Right renal cortex interstitium (tissue), 3 donors: ENCODE measurements around the gene OR6V1. TPM values are rescaled to one million over a fixed set of nuclear protein-coding genes. Genes with fewer than 3 reads are reported as not detected.
"Not testable (repeated sequence)": the region's sequence is repeated elsewhere in the genome, so short reads cannot be mapped to it uniquely, and the experiment has no call there.

Source experiments
- DNase-seq, 3 donors: peaks; one replicate each; pipeline ENCODE4 v3.0.0-alpha.2; 2013; ENCODE audit warnings: low read depth in 3 of 3, low spot score in 2 of 3
- polyA plus RNA-seq, 3 donors: library from polyadenylated mRNA; unstranded; fragments of 120-200 nt; gene quantifications; one replicate each; pipeline ENCODE4 v1.2.1, GENCODE V29; 2013; ENCODE audit not compliant: insufficient read length in 3 of 3

Gene OR6V1
- polyA plus RNA-seq, 3 donors = not detected

- no peak for DNase-seq
These were observed 9.9 kb upstream of the OR6V1 start for GRCh38 chr7:143042159-143042789.

DNA sequence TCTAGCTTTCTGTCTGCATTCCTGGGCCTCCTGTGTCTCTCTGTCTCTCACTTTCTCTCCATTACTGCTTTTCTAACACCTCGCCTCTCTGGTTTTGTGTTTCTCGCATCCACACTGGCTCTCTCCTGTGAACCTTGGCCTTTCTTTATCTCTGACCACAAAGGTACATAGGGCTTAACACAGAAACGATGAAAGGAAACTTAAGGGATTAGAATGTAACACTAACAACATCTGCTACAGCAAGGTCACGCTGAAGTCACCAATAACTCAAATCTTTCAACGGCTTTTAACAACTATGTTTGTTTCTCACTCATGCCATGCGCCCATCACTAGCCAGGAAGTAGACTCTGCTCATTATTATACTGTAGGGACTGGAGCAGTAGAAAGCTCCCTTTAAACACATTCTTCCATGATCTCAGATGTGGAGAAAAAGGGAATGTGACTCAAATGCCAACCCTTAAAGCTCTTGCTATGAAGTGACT is 9.3 kb upstream of the OR6V1 start:
- no peak for DNase-seq

GRCh38 chr7:143043391-143043790 is 8.8 kb upstream of the OR6V1 start:
- DNase-seq = no peak

DNA sequence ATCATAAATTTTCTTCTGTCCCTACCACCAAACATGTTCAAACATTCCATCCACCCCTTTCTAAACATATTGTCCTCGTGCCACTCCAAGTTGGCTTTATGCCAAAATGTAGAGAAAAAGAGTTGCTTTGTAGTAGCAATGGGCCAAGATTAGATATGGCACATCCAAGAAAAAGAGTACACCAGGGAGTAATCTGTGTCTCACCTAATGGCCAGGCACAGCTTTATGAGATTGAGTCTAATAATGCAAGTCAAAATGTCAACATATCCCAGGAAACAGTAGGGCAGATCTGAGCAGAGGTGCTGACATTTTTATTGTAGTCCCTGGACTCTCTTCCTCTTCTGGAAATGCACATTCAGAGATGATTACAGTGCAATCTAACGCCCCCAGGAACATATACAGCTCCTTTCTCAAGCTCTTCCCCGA is 5.7 kb upstream of the OR6V1 start:
- no peak for DNase-seq

GRCh38 chr7:143047326-143047725 is 4.8 kb upstream of the OR6V1 start:
- DNase-seq = no peak

DNA sequence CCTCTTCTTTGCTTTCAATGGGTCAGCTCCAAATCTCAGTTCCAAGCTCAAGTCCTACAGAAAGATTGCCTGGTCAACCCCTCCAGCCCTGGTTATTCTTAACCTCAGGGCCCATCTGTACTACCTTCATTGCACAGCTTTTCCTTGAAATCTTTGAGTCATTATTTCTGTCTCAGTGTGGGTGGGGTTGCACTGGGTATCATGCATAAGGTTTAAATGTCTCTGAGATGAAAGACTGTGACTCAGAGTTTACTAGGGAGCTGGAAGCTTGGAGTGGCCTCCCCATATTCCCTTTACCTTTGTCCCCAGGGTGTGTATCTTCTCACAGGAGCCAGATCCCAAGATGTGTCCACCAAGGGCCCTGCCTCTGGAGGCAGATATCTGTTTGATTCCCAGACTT is 3.3 kb upstream of the OR6V1 start:
- DNase-seq = no peak

- DNase-seq = no peak
These were observed 2.8 kb upstream of the OR6V1 start for GRCh38 chr7:143049362-143049761.

- DNase-seq = peak in 1 of 3 donors; percentile 18
These were observed 1.2 kb upstream of the OR6V1 start for GRCh38 chr7:143050931-143051330.

GRCh38 chr7:143054621-143055020 is 2.5 kb downstream of the OR6V1 start:
- DNase-seq = no peak

DNA sequence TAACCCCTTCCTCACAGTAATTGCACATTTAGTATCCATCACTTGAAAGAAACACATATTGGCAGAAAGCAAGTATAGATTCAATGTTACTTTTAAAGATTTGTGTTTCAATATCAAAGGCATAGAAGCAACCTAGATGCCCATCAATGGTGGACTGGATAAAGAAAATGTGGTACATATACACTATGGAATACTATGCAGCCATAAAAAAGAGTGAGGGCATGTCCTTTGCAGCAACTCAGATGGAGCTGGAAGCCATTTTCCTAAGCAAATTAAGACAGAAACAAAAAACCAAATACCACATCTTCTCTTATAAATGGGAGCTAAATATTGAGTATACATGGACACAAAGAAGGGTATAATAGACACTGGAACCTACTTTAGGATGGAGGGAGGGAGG is 3.6 kb downstream of the OR6V1 start:
- no peak for DNase-seq

DNA sequence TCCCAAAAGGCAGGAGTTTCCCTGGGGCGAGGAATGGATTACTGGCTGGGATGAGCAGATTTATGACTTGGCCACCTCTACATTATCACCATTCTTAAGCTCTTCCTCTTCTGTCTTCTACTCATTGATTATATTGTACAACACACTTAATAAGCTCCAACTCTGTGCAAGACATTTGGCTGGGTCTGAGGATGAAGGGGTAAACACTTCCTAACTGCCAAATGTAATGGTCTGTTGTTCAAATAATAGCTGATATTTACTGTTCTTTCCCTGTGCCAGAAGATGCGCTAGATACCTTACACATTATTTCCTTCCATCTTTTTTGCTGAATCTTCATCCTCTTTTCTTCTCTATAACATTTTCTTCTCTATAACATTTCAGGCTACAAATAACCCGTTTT is 11.6 kb downstream of the OR6V1 start:
- DNase-seq = no peak

GRCh38 chr7:143068446-143068845 is 16.3 kb downstream of the OR6V1 start:
- DNase-seq = no peak

- no peak for DNase-seq
These were observed 17.9 kb downstream of the OR6V1 start for GRCh38 chr7:143069912-143070500.

- no peak for DNase-seq
These were observed 21.4 kb downstream of the OR6V1 start for GRCh38 chr7:143073556-143073955.

DNA sequence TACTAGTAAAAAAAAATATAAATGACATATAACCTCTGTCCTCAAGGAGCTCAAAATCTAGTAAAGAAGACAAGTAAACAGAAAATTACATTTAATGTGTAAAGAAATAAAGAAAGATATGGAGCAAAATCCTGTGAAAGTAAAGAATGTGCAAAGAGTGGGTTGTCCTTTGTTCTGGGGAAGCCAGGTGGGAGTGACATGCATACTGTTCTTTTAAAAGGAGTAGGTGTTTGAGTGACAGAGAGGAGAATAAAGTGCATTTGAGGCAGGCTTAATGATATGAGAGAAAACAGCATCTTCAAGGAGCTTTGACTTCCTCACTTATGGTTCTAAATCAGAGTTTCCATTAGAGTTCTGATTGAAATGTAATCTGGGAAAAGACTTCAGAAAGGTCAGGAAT is 22.0 kb downstream of the OR6V1 start:
- no peak for DNase-seq

- DNase-seq = no peak
These were observed 33.0 kb downstream of the OR6V1 start for GRCh38 chr7:143085109-143085508.

GRCh38 chr7:143085610-143086009 is 33.5 kb downstream of the OR6V1 start:
- not testable (repeated sequence) for DNase-seq

DNA sequence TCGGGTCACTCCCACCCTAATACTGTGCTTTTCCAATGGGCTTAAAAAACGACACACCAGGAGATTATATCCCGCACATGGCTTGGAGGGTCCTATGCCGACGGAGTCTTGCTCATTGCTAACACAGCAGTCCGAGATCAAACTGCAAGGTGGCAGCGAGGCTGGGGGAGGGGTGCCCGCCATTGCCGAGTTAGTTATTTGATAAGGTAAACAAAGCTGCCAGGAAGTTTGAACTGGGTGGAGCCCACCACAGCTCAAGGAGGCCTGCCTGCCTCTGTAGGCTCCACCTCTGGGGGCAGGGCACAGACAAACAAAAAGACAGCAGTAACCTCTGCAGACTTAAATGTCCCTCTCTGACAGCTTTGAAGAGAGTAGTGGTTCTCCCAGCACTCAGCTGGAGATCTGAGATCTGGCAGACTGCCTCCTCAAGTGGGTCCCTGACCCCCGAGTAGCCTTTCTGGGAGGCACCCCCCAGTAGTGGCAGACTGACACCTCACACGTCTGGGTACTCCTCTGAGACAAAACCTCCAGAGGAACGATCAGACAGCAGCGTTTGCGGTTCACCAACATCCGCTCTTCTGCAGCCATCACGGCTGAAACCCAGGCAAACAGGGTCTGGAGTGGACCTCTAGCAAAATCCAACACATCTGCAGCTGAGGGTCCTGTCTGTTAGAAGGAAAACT is 36.5 kb downstream of the OR6V1 start:
- not testable (repeated sequence) for DNase-seq

DNA sequence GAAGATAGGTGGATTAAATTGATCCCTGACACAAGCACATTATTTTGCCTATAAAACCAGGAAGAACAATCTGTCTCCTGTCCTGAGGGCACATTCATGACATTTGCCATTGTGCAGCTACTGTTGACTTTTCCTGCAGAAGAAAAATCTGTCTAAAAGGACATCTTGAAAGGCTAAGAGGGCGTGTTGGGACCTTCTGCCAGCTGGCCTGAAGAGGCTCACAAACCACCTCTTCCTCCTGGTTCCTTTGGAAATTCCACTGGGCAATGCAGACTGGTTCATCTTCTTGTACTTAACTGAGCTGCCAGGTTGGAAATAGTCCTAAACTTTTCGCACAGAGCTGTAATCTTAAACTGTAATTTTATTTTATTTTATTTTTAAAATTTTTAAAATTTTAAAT is 44.0 kb downstream of the OR6V1 start:
- no peak for DNase-seq

DNA sequence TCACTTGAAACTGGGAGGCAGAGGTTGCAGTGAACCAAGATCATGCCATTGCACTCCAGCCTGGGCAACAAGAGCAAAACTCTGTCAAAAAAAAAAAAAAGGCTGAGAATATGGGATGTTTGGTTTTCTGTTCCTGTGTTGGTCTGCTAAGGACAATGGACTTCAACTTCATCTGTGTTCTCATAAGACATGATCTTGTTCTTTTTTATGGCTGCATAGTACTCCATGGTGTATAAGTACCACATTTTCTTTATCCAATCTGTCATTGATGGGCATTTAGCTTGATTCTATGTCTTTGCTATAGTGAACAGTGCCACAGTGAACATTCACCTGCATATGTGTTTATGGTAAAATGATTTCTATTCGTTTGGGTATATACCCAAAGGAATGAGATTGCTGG is 47.4 kb downstream of the OR6V1 start:
- DNase-seq = not testable (repeated sequence)
